Endothelial cell (in vitro differentiated cells): ENCODE results near the gene KIF23. TPM values are rescaled to one million over a fixed set of nuclear protein-coding genes. Genes with fewer than 3 reads are reported as not detected.

Experiments
- DNase-seq: peaks from one replicate; pipeline ENCODE4 v3.0.0; 2021; ENCODE audit warnings: low spot score
- H3K27ac Mint-ChIP-seq: one replicate; pipeline ENCODE4 v1.8.0; 2021; ENCODE audit warnings: mixed read lengths, inconsistent platforms; ENCODE audit not compliant: unreplicated experiment
- H3K27me3 Mint-ChIP-seq: one replicate; pipeline ENCODE4 v1.8.0; 2021; ENCODE audit warnings: mild to moderate bottlenecking, moderate library complexity, mixed read lengths, inconsistent platforms; ENCODE audit not compliant: unreplicated experiment
- H3K36me3 Mint-ChIP-seq: one replicate; pipeline ENCODE4 v1.8.0; 2021; ENCODE audit warnings: mild to moderate bottlenecking, low read depth, mixed read lengths, inconsistent platforms; ENCODE audit not compliant: unreplicated experiment
- H3K4me1 Mint-ChIP-seq: one replicate; pipeline ENCODE4 v1.8.0; 2021; ENCODE audit warnings: mild to moderate bottlenecking, mixed read lengths, inconsistent platforms; ENCODE audit not compliant: unreplicated experiment
- H3K4me3 Mint-ChIP-seq: one replicate; pipeline ENCODE4 v1.8.0; 2021; ENCODE audit warnings: mild to moderate bottlenecking, mixed read lengths, inconsistent platforms; ENCODE audit not compliant: unreplicated experiment
- H3K9me3 Mint-ChIP-seq: one replicate; pipeline ENCODE4 v1.8.0; 2021; ENCODE audit warnings: mixed read lengths, inconsistent platforms; ENCODE audit not compliant: unreplicated experiment
- CTCF ChIP-seq: fragments of 200-600 bp; sonication (generic); IDR thresholded peaks from one replicate; pipeline ENCODE4 v1.5.0; 2021; ENCODE audit warnings: antibody characterized with exemption; ENCODE audit not compliant: unreplicated experiment
- total RNA-seq: library from RNA; stranded (reverse); fragmentation: NEBNext Ultra II Directional; extraction: Animal tissue kit (Norgen Biotek cat#: 25700); gene quantifications from one replicate; pipeline ENCODE4 v1.2.1, GENCODE V29; 2021; ENCODE audit not compliant: unreplicated experiment

KIF23 gene
- total RNA-seq, 1 donor from 2014 or later, result 9.5 TPM

GRCh38 chr15:69478259-69478781 is 64.2 kb downstream of the KIF23 start:
- peaks cover 6% of the 10 kb centered on the region for H3K4me1 Mint-ChIP-seq
- peak; percentile 80 for DNase-seq
- H3K4me3 Mint-ChIP-seq, result no peak overlapping the region
- peaks cover 3% of the 10 kb centered on the region for H3K9me3 Mint-ChIP-seq
- no peak overlapping the region for H3K27ac Mint-ChIP-seq
- TF ChIP-seq CTCF, result peak; percentile 79
- H3K36me3 Mint-ChIP-seq, result peaks cover 4% of the 10 kb centered on the region
- H3K27me3 Mint-ChIP-seq, result no peaks in the 10 kb centered on the region

GRCh38 chr15:69479081-69479480 is 64.9 kb downstream of the KIF23 start:
- DNase-seq, result no peak
- Mint-ChIP-seq H3K4me1 (peaks cover 5% of the 10 kb centered on the region), H3K9me3 (peaks cover 3% of the 10 kb centered on the region), H3K27me3 (no peaks in the 10 kb centered on the region), H3K4me3 (no peak overlapping the region), H3K36me3 (peaks cover 4% of the 10 kb centered on the region), H3K27ac (no peak overlapping the region)
- TF ChIP-seq CTCF, result no peak

- Mint-ChIP-seq H3K27ac (no peak overlapping the region), H3K27me3 (no peaks in the 10 kb centered on the region), H3K9me3 (peaks cover 3% of the 10 kb centered on the region), H3K4me3 (no peak overlapping the region), H3K36me3 (peaks cover 4% of the 10 kb centered on the region), H3K4me1 (no peaks in the 10 kb centered on the region)
- DNase-seq, result no peak
- no peak for TF ChIP-seq CTCF
Measured at GRCh38 chr15:69479971-69480370, 65.8 kb downstream of the KIF23 start.

DNA sequence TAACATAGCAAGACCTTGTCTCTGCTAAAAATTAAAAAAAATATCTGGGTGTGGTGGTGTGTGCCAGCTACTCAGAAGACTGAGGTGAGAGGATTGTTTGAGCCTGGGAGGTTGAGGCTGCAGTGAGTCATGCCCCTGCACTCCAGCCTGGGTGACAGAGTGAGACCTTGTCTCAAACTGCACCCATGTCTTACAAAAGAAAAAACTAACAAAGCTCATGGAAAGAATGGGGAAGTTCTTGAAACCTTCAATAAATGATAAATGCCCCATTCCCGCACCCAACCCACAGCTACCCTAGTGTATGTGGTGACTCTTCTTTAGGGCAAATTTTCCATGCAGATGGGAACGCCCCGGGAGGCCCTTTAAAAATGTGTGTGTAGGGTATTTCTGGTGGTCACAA is 66.8 kb downstream of the KIF23 start:
- Mint-ChIP-seq H3K36me3 (peaks cover 4% of the 10 kb centered on the region), H3K4me3 (no peak overlapping the region), H3K9me3 (peaks cover 3% of the 10 kb centered on the region), H3K27ac (no peak overlapping the region), H3K4me1 (no peaks in the 10 kb centered on the region), H3K27me3 (no peaks in the 10 kb centered on the region)
- no peak for TF ChIP-seq CTCF
- no peak for DNase-seq

- H3K27ac Mint-ChIP-seq, result no peak overlapping the region
- peaks cover 3% of the 10 kb centered on the region for H3K9me3 Mint-ChIP-seq
- DNase-seq, result no peak
- H3K4me1 Mint-ChIP-seq, result no peaks in the 10 kb centered on the region
- no peak overlapping the region for H3K4me3 Mint-ChIP-seq
- no peak for TF ChIP-seq CTCF
- no peaks in the 10 kb centered on the region for H3K27me3 Mint-ChIP-seq
- H3K36me3 Mint-ChIP-seq, result peaks cover 4% of the 10 kb centered on the region
Measured at GRCh38 chr15:69482686-69483256, 68.6 kb downstream of the KIF23 start.
